Measurements from ENCODE around the gene PAK4. TPM values are rescaled to one million over a fixed set of nuclear protein-coding genes. Genes with fewer than 3 reads are reported as not detected.

PAK4 gene
- total RNA-seq, 1 donor from 2014 or later = 48.8 TPM

- peaks cover 43% of the 10 kb centered on the region for H3K4me1 Mint-ChIP-seq (ENCODE audit: unreplicated experiment)
- no peak for DNase-seq (ENCODE audit: low spot score)
- H3K9me3 Mint-ChIP-seq (ENCODE audit: unreplicated experiment) = no peaks in the 10 kb centered on the region
- H3K27ac Mint-ChIP-seq (ENCODE audit: unreplicated experiment) = no peak overlapping the region
- no peak for TF ChIP-seq CTCF (IDR thresholded peaks at IDR 0.05; ENCODE audit: unreplicated experiment)
- peaks cover 13% of the 10 kb centered on the region for H3K27me3 Mint-ChIP-seq (ENCODE audit: unreplicated experiment)
- no peaks in the 10 kb centered on the region for H3K36me3 Mint-ChIP-seq (ENCODE audit: low read depth, unreplicated experiment)
- peak overlapping the region; percentile 48 for H3K4me3 Mint-ChIP-seq (ENCODE audit: unreplicated experiment)
Measured at GRCh38 chr19:39130337-39131254, 5.0 kb downstream of the PAK4 start.

GRCh38 chr19:39131255-39131755 lies 5.7 kb downstream of the PAK4 start:
- Mint-ChIP-seq H3K27ac (ENCODE audit: unreplicated experiment) (peak overlapping the region; percentile 80), H3K36me3 (ENCODE audit: low read depth, unreplicated experiment) (no peaks in the 10 kb centered on the region), H3K9me3 (ENCODE audit: unreplicated experiment) (no peaks in the 10 kb centered on the region), H3K27me3 (ENCODE audit: unreplicated experiment) (peaks cover 11% of the 10 kb centered on the region), H3K4me1 (ENCODE audit: unreplicated experiment) (peaks cover 40% of the 10 kb centered on the region), H3K4me3 (ENCODE audit: unreplicated experiment) (no peak overlapping the region)
- no peak for TF ChIP-seq CTCF (IDR thresholded peaks at IDR 0.05; ENCODE audit: unreplicated experiment)
- no peak for DNase-seq (ENCODE audit: low spot score)

- peaks cover 9% of the 10 kb centered on the region for H3K27me3 Mint-ChIP-seq (ENCODE audit: unreplicated experiment)
- peak overlapping the region; percentile 16 for H3K27ac Mint-ChIP-seq (ENCODE audit: unreplicated experiment)
- no peak for TF ChIP-seq CTCF (IDR thresholded peaks at IDR 0.05; ENCODE audit: unreplicated experiment)
- peak overlapping the region; percentile 33 for H3K4me3 Mint-ChIP-seq (ENCODE audit: unreplicated experiment)
- H3K36me3 Mint-ChIP-seq (ENCODE audit: low read depth, unreplicated experiment) = no peaks in the 10 kb centered on the region
- DNase-seq (ENCODE audit: low spot score) = no peak
- H3K9me3 Mint-ChIP-seq (ENCODE audit: unreplicated experiment) = no peaks in the 10 kb centered on the region
- peaks cover 40% of the 10 kb centered on the region for H3K4me1 Mint-ChIP-seq (ENCODE audit: unreplicated experiment)
Measured at GRCh38 chr19:39132344-39132969, 6.9 kb downstream of the PAK4 start.

GRCh38 chr19:39133431-39134270 lies 8.1 kb downstream of the PAK4 start:
- TF ChIP-seq CTCF (IDR thresholded peaks at IDR 0.05; ENCODE audit: unreplicated experiment) = no peak
- Mint-ChIP-seq H3K36me3 (ENCODE audit: low read depth, unreplicated experiment) (no peaks in the 10 kb centered on the region), H3K4me1 (ENCODE audit: unreplicated experiment) (peaks cover 39% of the 10 kb centered on the region), H3K27ac (ENCODE audit: unreplicated experiment) (no peak overlapping the region), H3K4me3 (ENCODE audit: unreplicated experiment) (no peak overlapping the region), H3K9me3 (ENCODE audit: unreplicated experiment) (no peaks in the 10 kb centered on the region), H3K27me3 (ENCODE audit: unreplicated experiment) (peaks cover 8% of the 10 kb centered on the region)
- no peak for DNase-seq (ENCODE audit: low spot score)

Data from endothelial cell (in vitro differentiated cells).